GM18508 (cell line): Measurements from ENCODE around the gene CHPF.
A peak's percentile ranks its signal among the peaks of the same experiment; 100 is the strongest.

Experiments used
- ATAC-seq: cut with Tn5 transposase; IDR thresholded peaks from one replicate; pipeline ENCODE4 v1.9.1; 2021; ENCODE audit warnings: moderate number of reproducible peaks; ENCODE audit not compliant: insufficient read depth, unreplicated experiment

CHPF gene

DNA sequence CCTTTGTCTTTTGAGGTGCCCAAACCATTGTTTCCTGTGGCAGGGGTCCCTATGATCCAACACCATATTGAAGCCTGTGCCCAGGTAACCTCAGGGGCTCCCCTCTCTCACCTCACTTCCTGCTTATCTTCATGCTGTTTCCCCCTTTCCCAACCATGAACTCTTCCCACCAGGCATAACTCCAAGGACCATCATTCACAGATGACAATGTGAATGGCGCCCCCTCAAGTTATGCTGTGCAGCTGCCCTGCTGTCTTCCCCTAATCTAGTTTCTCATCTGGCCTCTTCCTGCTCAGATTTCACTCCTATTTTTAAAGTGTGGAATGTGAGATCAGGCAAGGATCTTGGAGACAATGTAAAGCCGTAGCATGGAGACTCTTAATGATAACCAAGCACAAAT lies 43.5 kb downstream of the CHPF start:
- no peak for ATAC-seq

DNA sequence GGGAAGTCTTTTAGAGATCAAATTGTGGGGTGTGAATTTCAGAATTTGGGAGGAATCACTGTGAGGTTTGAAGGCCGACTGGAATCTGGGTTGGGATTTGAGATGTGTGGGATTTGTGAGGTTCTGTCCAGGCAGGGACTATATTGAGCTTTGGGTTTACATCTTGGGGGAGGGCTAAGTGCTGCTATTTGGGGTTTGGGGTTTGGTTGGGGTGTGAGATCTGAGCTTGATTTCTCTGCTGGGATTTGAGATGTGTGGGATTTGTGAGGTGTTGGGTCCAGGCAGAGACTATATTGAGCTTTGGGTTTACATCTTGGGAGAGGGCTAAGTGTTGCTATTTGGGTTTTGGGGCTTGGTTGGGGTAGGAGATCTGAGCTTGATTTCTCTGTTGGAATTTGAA lies 44.1 kb downstream of the CHPF start:
- ATAC-seq = no peak

DNA sequence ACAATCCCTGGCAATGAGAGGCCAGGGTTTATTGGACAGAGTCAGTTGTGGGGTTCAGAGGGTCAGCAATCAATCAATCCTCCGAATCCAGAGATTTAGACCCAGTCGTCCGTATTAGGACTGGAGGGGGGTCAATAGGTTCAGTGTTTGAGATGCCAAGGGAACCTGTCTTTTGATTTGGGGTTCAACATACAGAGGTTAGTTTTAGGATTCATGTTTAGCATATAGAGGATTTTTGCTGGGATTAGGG lies 44.6 kb downstream of the CHPF start:
- ATAC-seq = no peak

DNA sequence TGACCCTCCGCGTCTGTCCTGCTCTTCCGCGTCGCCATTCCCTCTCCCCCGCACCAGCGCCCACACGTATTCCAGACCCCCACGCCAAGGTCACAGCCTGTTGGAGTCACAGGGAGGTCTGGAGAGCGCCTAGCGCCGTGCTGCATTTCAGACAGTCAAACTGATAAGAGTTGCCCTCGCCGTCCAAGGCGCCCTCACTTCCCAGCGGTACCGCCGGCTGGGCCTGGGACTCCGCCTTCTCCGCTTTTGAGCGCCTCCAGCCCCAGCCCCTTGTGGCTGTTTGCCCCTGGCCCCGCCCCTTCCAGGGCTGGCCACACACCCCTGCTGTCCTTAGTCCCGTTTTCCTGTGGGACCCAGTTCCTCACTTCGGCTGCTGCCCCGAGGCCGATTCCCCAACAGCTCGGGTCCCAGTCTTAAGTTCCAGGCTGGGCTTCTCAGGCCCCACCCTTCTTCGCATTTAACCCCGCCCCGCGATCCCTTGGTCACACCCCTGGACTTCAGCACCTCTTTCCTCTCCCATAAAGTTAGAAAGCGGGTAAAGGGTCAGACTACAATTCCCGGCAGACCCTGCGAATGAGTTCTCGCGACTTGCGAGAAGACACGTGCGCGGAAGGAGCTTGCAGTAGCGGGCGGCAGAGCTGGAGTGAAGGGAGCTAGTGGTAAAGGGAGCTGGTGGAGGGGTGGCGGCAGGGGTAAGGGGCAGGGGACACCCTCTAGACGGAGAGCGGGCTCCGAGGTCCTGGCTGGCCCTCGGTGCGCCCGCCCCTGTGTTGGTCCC lies 45.1 kb downstream of the CHPF start, which contains the start of gene GMPPA:
TSS of gene GMPPA (plus strand) at position 612 of the 778 bp plus-strand sequence. CDS start 1,085 bp downstream, outside the sequence.
- peak; percentile 94 for ATAC-seq

DNA sequence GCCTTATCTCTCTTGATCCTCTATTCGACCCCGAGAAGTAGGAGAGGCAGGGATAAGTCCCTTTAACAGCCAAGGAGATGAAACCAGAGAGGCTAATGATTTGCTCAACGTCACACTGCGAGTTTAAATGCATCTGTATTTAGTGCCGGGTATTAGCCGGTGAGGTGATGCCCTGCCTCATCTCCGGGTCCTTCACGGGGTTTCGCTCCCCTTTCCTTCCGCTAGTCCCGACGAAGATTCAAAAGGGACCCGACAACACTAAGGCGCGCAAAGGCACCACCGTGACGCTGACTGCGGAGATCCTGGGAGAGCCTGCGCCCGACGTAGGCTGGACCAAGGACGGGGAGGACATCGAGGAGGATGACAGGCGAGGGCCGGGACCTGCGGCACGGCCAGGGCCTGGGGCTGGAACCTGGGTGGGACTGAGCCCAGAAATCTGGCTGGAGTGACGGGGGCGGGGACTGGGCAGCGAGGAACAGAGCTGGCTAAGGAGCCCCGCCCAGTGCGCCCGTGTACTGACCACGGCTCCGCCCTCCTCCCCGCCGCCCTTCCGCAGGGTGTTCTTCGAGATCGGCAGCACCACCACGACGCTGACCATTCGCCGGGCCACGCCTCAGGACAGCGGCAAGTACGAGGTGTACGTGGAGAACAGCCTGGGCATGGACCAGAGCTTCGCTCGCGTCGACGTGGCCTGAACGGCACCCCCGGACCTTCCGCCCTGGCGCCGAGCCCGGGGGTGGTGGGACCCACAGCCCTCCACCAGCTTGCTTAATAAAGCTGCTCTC lies 45.9 kb downstream of the CHPF start:
- ATAC-seq = no peak

DNA sequence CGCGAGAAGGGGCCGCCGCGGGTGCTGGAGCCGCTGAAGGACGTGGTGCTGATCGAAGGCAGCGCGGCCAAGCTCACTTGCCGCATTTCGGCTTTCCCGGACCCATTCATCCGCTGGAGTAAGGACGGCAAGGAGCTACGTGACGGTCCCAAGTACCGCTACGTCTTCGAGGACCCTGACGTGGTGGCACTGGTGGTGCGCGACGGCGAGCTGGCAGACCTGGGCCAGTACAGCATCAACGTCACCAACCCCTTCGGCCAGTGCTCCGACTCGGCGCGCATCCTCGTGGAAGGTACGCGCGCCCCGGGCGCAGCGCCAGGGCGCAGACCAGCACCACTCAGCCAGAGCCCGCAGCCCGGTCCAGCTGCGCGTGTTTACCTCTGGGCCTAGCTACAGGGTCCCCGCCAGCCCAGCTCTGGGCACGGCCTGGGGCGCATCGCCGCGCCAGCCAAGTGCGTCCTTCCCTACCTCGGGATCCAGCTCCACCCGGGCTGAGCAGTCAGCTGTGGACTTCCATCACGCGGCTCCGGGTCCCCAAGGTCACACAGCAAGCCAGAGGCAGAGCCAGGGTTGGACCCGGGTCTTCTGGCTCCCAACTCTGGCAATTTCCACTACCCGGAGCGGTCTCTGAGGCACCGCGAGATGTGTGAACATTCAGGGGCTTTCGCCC lies 46.6 kb downstream of the CHPF start:
- no peak for ATAC-seq

DNA sequence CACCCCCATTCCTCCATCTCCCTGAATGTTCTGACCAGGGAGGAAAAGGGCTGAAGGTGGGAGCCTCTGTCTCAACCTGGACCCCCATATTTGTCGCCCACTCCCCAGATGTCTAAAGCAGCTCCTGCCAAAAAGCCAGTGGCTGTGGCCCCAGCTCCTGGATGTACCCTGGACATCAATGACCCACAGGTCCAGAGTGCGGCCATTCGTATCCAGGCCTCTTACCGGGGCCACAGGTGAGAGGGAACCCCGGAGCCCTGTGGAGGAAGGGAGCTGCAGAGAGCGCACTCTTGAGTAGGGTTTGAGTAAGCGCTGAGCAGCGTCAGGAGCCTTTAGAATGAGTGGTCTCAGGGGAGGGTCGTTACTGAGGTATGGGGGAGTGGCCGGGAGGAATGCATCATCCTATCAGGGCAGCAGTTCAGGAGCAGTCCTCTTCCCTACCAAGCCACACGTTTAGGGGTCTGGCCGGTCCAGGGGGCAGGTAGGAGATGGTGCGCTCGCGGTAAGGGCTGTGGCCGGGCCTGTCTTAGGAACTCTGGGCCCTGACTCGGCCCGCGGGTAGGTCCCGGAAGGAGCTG lies 47.3 kb downstream of the CHPF start:
- ATAC-seq = no peak

DNA sequence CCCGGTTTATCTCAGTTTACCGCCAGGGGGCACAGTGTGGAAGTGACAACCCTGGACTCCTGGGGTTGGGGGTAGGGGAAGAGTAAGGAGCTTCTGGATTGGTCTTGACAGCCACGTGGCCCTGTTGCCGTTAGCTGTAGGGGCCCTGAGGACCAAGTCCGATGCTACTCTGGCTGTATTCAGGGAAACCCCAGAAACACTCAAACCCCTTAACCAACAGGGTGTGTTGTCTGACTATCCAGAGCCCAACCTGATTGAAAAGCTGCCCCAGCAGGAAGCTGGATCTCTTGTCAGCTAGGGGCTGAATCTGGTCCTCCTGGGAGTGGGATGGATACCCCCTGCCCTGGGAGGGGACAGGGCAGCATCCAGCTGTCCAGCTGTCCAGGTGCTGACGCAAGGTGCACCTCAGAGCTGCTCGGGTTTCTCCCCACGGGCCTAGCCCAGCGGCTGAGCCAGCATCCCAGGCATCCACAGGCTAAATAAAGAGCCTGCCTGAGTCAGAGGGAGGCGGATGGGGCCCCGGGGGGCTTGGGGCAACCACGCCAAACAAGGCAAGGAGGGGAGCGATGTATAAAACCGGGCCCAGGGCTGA lies 48.0 kb downstream of the CHPF start:
- no peak for ATAC-seq

DNA sequence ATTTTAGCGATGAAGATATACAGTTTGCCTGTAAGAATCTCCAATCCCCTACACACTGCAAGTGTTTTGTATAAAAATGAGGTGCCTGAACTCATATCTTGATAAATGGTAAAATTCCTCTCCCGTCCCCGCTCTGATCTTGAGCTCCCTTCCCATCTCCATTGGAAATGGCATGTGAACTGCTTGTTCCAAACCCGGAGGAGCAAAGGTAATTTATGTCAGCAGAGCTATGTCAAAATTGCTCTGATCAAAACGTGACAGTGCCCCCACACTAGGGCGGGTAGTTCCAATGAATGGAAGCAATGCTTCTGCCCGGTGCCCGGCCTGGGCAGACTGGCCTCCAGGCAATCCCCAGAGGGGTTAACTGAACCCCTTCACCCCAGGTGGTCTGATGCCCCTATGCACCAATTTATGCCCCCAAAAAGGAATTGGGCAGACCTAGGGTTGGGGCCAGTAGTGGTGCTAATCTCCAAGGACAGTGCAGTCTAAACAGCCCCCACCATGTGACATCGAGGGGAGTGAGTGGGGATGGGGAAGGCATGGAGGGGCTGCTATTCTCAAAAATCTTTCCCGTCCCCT lies 48.6 kb downstream of the CHPF start:
- no peak for ATAC-seq

DNA sequence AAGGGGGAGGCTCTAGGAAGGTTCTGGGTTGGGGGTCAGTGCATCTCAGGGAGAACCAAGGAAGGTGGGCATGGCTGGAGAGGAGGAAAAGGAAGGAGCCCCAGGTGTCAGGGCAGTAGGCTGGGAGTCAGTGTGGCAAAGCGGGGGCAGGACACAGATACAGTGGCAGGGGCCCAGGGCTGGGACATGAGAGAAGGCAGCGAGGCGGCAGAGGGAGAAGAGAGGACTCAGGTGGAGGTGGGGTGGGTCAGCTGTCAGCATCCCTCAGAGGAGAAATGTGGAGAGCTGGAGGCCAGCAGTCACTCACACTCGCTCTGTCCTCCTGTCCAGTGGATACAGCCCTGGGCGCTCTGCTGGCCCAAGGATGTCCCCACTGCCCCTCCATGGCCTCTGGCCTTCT lies 50.5 kb downstream of the CHPF start:
- no peak for ATAC-seq

DNA sequence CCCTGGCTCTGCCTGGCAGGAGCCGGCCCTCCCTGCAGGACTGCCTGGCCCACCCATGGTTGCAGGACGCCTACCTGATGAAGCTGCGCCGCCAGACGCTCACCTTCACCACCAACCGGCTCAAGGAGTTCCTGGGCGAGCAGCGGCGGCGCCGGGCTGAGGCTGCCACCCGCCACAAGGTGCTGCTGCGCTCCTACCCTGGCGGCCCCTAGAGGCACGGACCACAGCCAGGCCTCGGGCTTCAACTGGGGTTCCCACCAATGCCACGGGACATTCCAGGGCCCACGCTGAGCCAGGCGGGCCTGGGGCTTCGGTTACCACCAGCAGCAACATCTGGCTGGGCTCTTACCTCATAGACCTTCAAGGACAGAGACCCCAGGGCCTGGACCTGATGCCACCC lies 51.0 kb downstream of the CHPF start:
- no peak for ATAC-seq

DNA sequence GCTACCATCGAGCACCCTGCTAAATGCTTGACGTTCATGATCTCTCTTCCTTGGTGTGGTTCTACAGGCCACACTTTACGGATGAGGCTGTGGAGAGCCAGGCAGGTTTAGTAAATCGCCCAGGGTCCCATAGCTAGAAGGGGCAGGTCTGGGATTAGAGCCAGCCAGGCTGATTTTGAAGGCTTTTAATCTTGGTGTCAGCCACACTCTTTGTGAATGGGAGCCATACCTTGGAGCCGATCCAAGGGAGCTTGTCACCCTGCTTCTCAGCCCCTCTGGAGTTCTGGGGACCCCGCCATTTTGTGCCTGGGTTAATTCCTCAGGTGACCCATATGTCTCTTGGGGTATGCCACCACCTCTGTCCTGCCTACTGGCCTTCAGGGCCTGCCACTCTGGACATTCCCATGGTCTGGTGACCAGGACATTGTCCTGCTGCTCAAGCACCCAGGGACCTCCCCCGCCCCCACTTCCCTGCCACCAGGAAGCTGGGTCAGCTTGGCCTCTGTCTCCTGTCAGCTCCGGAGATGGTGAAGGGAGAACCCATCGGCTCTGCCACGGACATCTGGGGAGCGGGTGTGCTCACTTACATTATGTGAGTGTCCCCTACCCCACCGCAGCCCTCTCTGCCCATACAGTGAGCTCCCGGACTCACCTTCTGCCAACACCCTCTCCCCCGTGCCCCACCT lies 52.2 kb downstream of the CHPF start:
- no peak for ATAC-seq

DNA sequence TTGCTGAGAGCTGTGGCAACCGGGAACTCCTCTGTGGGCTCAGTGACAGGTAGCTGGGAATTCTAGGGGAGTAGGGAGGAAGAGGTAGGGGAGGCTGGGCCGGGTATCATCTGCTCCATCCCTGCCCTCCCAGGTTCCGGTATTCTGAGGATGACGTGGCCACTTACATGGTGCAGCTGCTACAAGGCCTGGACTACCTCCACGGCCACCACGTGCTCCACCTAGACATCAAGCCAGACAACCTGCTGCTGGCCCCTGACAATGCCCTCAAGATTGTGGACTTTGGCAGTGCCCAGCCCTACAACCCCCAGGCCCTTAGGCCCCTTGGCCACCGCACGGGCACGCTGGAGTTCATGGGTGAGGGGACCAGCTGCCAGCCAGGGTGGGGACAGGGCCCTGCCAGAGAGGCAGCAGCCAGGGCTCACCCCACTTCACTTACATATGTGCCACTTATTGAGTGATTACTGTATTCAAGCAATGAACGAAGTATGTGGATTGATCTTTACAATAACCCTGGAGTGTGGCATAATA lies 52.9 kb downstream of the CHPF start:
- ATAC-seq = no peak

DNA sequence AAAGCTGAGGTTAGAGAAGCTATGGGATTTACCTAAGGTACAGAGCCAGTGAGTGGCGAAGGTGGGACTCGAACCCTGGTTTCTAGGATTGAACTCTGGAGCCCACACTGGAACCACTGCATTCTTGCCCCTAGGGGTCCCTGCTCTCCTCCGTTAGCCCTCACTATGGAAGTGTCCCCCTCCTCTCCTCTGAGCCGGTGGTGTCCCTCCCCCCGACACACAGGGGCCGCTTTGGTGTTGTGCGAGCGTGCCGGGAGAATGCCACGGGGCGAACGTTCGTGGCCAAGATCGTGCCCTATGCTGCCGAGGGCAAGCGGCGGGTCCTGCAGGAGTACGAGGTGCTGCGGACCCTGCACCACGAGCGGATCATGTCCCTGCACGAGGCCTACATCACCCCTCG lies 53.4 kb downstream of the CHPF start:
- ATAC-seq = no peak

DNA sequence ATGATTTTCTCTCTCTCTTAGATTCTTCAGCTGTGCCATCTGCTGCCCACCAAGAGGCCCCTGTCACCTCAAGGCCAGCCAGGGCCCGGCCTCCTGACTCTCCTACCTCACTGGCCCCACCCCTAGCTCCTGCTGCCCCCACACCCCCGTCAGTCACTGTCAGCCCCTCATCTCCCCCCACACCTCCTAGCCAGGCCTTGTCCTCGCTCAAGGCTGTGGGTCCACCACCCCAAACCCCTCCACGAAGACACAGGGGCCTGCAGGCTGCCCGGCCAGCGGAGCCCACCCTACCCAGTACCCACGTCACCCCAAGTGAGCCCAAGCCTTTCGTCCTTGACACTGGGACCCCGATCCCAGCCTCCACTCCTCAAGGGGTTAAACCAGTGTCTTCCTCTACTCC lies 54.3 kb downstream of the CHPF start:
- no peak for ATAC-seq
